Ovary (tissue), 3 donors: Measurements from ENCODE around the gene SPOCK1.

Source experiments
- CTCF ChIP-seq, 3 donors: fragments of 450-650 bp in 2 of 3; fragments of 200-600 bp in 1 of 3; IDR thresholded peaks; one replicate each; pipeline versions ENCODE4 v1.5.1 to v1.8.0; 2016 to 2022; ENCODE audit warnings: antibody characterized with exemption in 3 of 3, mild to moderate bottlenecking in 1 of 3
- EP300 ChIP-seq: sonication (generic); formaldehyde crosslinking; IDR thresholded peaks from one replicate; pipeline ENCODE4 v1.6.1; 2017; ENCODE audit warnings: antibody characterized with exemption
- POLR2A ChIP-seq: fragments of 450-650 bp; IDR thresholded peaks from one replicate; pipeline ENCODE4 v1.6.1; 2017; ENCODE audit warnings: antibody characterized with exemption, mild to moderate bottlenecking, moderate library complexity
- donor health status: DM: no; HTN: no; CAD: no.

DNA sequence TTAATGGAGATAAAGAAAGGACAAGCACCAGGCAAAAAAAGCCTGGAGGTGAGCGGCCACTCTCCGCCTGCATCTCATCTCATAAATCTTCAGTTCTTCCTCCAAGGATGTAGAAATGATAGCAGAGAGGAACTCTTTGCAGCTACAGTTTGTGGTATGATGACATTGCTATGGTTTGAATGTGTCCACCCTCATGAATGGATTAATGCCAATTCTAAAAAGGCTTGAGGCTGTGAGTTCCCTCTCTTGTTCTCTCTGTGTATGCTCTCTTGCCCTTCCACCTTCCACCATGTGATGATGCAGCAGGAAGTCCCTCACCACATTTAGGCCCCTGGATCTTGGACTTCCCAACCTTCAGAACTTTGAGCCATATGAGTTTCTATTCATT is 126.4 kb downstream of the SPOCK1 start:
- TF ChIP-seq CTCF (IDR thresholded peaks at IDR 0.05) (no peak), POLR2A (no peak), EP300 (no peak)
